Measurements from ENCODE around the gene RANBP17. TPM values are rescaled to one million over a fixed set of nuclear protein-coding genes. Genes with fewer than 3 reads are reported as not detected.
"Not testable (repeated sequence)": the region's sequence is repeated elsewhere in the genome, so short reads cannot be mapped to it uniquely, and the experiment has no call there.

The RANBP17 gene
- total RNA-seq, 2 experiments from 2014 or later: not detected

DNA sequence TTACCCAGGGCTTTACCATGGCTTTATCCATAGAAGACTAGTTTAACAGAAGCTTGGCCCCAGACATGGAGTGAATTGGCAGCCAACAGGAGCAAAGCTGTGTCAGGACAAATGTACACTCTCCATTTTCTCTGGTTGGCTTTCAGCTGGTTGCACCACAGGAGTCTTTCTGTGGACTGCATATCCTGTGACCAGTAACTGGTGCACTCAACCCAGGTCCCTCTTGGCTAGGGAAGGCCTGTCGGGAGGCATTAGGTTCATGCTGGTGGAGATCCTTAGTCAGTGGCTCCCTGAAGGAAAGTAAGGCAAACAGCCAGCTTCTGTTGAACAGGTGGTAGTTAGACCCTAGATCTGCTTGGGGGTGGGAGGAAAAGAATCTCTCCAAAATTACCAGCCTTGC lies 300.3 kb downstream of the RANBP17 start:
- intact Hi-C loops (cut with DNase I, micrococcal nuclease): no loop called here
- H3K27me3 Mint-ChIP-seq: peaks cover 4% of the 10 kb centered on the region
- ChIA-PET POLR2A (no interaction called here), CTCF (no interaction called here)
- H3K4me3 Mint-ChIP-seq: no peak overlapping the region
- H3K4me1 Mint-ChIP-seq: no peaks in the 10 kb centered on the region
- H3K27ac Mint-ChIP-seq: no peak overlapping the region
- no peak for DNase-seq
- H3K9me3 Mint-ChIP-seq (ENCODE audit: low read depth): no peaks in the 10 kb centered on the region
- ATAC-seq: no peak
- H3K36me3 Mint-ChIP-seq (ENCODE audit: low read depth): no peaks in the 10 kb centered on the region

DNA sequence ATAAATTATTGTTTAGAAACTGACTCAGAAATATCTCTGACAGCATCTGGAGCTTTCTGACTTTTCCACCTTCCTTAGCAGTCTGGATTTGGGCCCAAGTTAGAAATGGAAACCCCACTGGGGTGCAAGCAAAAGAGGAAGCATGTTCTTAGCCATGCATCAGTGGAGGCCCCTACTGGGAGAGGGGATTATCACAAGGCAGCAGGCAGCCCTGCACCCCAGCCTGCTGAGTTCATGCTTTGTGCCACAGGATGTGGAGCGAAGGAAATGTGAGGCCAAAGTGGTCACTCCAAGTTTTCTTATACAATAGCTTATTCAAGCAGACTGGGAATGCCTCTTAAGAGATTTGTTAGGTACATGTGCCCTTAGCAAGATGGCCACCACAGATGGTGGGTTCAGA lies 300.8 kb downstream of the RANBP17 start:
- H3K36me3 Mint-ChIP-seq (ENCODE audit: low read depth): no peaks in the 10 kb centered on the region
- ATAC-seq: no peak
- ChIA-PET CTCF (no interaction called here), POLR2A (no interaction called here)
- intact Hi-C loops (cut with DNase I, micrococcal nuclease): no loop called here
- H3K27ac Mint-ChIP-seq: no peak overlapping the region
- no peaks in the 10 kb centered on the region for H3K9me3 Mint-ChIP-seq (ENCODE audit: low read depth)
- no peaks in the 10 kb centered on the region for H3K4me1 Mint-ChIP-seq
- DNase-seq: peak; percentile 11
- H3K27me3 Mint-ChIP-seq: peaks cover 4% of the 10 kb centered on the region
- no peak overlapping the region for H3K4me3 Mint-ChIP-seq

GRCh38 chr5:171166766-171167165 lies 304.9 kb downstream of the RANBP17 start:
- ATAC-seq: no peak
- no peak for DNase-seq
- H3K9me3 Mint-ChIP-seq (ENCODE audit: low read depth): no peaks in the 10 kb centered on the region
- no peak overlapping the region for H3K4me3 Mint-ChIP-seq
- ChIA-PET CTCF (no interaction called here), POLR2A (no interaction called here)
- no peaks in the 10 kb centered on the region for H3K4me1 Mint-ChIP-seq
- H3K27ac Mint-ChIP-seq: no peak overlapping the region
- intact Hi-C loops (cut with DNase I, micrococcal nuclease): no loop called here
- no peaks in the 10 kb centered on the region for H3K36me3 Mint-ChIP-seq (ENCODE audit: low read depth)
- H3K27me3 Mint-ChIP-seq: peaks cover 10% of the 10 kb centered on the region

DNA sequence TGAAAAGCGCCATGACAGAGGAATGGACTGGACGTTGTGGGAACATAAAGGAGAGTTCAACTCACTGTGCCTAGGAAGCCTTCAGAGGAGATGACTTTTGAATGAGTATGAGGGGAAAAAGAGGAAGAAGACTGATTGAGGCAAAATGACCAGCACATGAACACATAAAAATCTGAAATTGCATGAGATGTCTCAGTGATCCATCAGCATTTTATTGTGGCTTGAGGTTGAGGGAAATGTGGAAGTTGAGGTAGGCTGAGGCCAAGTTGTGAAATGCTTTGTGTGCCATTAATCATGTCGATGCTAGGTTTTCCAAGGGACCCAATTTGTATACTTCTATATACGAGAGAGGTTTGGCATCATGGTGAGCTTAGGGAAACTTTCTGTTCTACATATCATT lies 306.4 kb downstream of the RANBP17 start:
- no peak overlapping the region for H3K27ac Mint-ChIP-seq
- H3K9me3 Mint-ChIP-seq (ENCODE audit: low read depth): no peaks in the 10 kb centered on the region
- ATAC-seq (no peak), DNase-seq (no peak)
- H3K4me1 Mint-ChIP-seq: no peaks in the 10 kb centered on the region
- intact Hi-C loops (cut with DNase I, micrococcal nuclease): no loop called here
- peaks cover 10% of the 10 kb centered on the region for H3K27me3 Mint-ChIP-seq
- ChIA-PET CTCF (interaction anchor here (1.1 kb wide), 1 partner anchor 9 kb away, joined by 3 read pairs; no protein-coding TSS in a partner anchor), POLR2A (no interaction called here)
- no peaks in the 10 kb centered on the region for H3K36me3 Mint-ChIP-seq (ENCODE audit: low read depth)
- no peak overlapping the region for H3K4me3 Mint-ChIP-seq

DNA sequence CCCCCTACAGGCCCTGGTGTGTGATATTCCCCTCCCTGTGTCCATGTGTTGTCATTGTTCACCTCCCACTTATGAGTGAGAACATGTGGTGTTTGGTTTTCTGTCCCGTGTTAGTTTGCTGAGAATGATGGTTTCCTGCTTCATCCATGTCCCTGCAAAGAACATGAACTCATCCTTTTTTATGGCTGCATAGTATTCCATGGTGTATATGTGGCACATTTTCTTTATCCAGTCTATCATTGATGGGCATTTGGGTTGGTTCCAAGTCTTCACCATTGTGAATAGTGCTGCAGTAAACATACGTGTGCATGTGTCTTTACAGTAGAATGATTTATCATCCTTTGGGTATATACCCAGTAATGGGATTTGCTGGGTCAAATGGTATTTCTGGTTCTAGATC lies 313.1 kb downstream of the RANBP17 start:
- H3K4me3 Mint-ChIP-seq; H3K27me3 Mint-ChIP-seq; DNase-seq; H3K27ac Mint-ChIP-seq; intact Hi-C loops (cut with DNase I, micrococcal nuclease); H3K9me3 Mint-ChIP-seq (ENCODE audit: low read depth); H3K4me1 Mint-ChIP-seq; H3K36me3 Mint-ChIP-seq (ENCODE audit: low read depth); ATAC-seq: not testable (repeated sequence)
- CTCF ChIA-PET: interaction anchor here (0.7 kb wide), 1 partner anchor 61 kb away, joined by 3 read pairs; no protein-coding TSS in a partner anchor
- POLR2A ChIA-PET: interaction anchor here (0.7 kb wide), 1 partner anchor 302 kb away, joined by 13 read pairs; no protein-coding TSS in a partner anchor

GRCh38 chr5:171175746-171176145 lies 313.9 kb downstream of the RANBP17 start:
- CTCF ChIA-PET: interaction anchor here (0.7 to 1.7 kb wide), 2 partner anchors 15 to 62 kb away, joined by 3 read pairs; no protein-coding TSS in a partner anchor
- POLR2A ChIA-PET: interaction anchor here (0.7 kb wide), 1 partner anchor 301 kb away, joined by 13 read pairs; no protein-coding TSS in a partner anchor
- intact Hi-C loops (cut with DNase I, micrococcal nuclease): no loop called here
- H3K4me3 Mint-ChIP-seq: no peak overlapping the region
- H3K4me1 Mint-ChIP-seq: no peaks in the 10 kb centered on the region
- no peaks in the 10 kb centered on the region for H3K36me3 Mint-ChIP-seq (ENCODE audit: low read depth)
- no peaks in the 10 kb centered on the region for H3K9me3 Mint-ChIP-seq (ENCODE audit: low read depth)
- H3K27me3 Mint-ChIP-seq: peaks cover 5% of the 10 kb centered on the region
- no peak for ATAC-seq
- DNase-seq: no peak
- no peak overlapping the region for H3K27ac Mint-ChIP-seq

DNA sequence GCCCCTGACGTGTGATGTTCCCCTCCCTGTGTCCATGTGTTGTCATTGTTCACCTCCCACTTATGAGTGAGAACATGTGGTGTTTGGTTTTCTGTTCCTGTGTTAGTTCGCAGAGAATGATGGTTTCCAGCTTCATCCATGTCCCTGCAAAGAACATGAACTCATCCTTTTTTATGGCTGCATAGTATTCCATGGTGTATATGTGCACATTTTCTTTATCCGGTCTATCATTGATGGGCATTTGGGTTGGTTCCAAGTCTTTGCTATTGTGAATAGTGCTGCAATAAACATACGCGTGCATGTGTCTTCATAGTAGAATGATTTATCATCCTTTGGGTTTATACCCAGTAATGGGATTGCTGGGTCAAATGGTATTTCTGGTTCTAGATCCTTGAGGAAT lies 316.4 kb downstream of the RANBP17 start:
- H3K4me1 Mint-ChIP-seq; ATAC-seq; H3K27ac Mint-ChIP-seq; H3K4me3 Mint-ChIP-seq; DNase-seq; intact Hi-C loops (cut with DNase I, micrococcal nuclease); H3K9me3 Mint-ChIP-seq (ENCODE audit: low read depth); H3K36me3 Mint-ChIP-seq (ENCODE audit: low read depth); POLR2A ChIA-PET; H3K27me3 Mint-ChIP-seq; CTCF ChIA-PET: not testable (repeated sequence)

GRCh38 chr5:171188016-171188415 lies 326.2 kb downstream of the RANBP17 start:
- no peaks in the 10 kb centered on the region for H3K36me3 Mint-ChIP-seq (ENCODE audit: low read depth)
- H3K27me3 Mint-ChIP-seq: peaks cover 5% of the 10 kb centered on the region
- no peak overlapping the region for H3K4me3 Mint-ChIP-seq
- ATAC-seq: no peak
- no peak for DNase-seq
- H3K4me1 Mint-ChIP-seq: no peaks in the 10 kb centered on the region
- H3K9me3 Mint-ChIP-seq (ENCODE audit: low read depth): no peaks in the 10 kb centered on the region
- intact Hi-C loops (cut with DNase I, micrococcal nuclease): no loop called here
- CTCF ChIA-PET: no interaction called here
- POLR2A ChIA-PET: no interaction called here
- no peak overlapping the region for H3K27ac Mint-ChIP-seq

GRCh38 chr5:171189442-171189841 lies 327.6 kb downstream of the RANBP17 start:
- DNase-seq (no peak), ATAC-seq (no peak)
- Mint-ChIP-seq H3K36me3 (ENCODE audit: low read depth) (no peaks in the 10 kb centered on the region), H3K9me3 (ENCODE audit: low read depth) (no peaks in the 10 kb centered on the region), H3K27me3 (peaks cover 3% of the 10 kb centered on the region), H3K4me1 (no peaks in the 10 kb centered on the region), H3K4me3 (no peak overlapping the region), H3K27ac (no peak overlapping the region)
- intact Hi-C loops (cut with DNase I, micrococcal nuclease): no loop called here
- ChIA-PET CTCF (no interaction called here), POLR2A (no interaction called here)

DNA sequence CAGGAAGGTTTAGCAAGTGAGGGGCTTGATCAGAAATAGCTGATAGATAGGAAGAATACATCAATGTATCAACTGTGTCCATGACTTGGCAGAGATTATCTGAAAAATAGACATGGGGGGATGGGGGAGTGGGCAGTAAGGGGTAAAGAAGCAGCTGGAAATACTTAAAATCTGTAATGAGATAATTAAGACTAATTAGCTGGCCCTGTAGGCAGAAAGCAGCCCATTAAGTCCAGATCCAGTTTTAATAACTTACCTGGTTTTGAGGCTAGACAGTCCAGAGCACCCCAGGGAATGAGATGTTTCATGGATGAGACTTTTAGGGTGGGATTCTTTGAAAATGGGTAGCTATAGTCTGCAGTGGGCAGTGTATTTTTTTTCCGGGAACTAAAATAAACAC lies 330.3 kb downstream of the RANBP17 start:
- H3K36me3 Mint-ChIP-seq (ENCODE audit: low read depth): no peaks in the 10 kb centered on the region
- POLR2A ChIA-PET: no interaction called here
- ATAC-seq: no peak
- DNase-seq: no peak
- CTCF ChIA-PET: interaction anchor here (0.9 to 1.7 kb wide), 2 partner anchors 15 to 34 kb away, joined by 4 read pairs; no protein-coding TSS in a partner anchor
- H3K9me3 Mint-ChIP-seq (ENCODE audit: low read depth): no peaks in the 10 kb centered on the region
- no peak overlapping the region for H3K27ac Mint-ChIP-seq
- no peaks in the 10 kb centered on the region for H3K4me1 Mint-ChIP-seq
- intact Hi-C loops (cut with DNase I, micrococcal nuclease): no loop called here
- H3K27me3 Mint-ChIP-seq: peaks cover 3% of the 10 kb centered on the region
- no peak overlapping the region for H3K4me3 Mint-ChIP-seq

- Mint-ChIP-seq H3K27me3 (peaks cover 11% of the 10 kb centered on the region), H3K27ac (no peak overlapping the region), H3K4me1 (no peaks in the 10 kb centered on the region), H3K9me3 (ENCODE audit: low read depth) (no peaks in the 10 kb centered on the region), H3K4me3 (no peak overlapping the region), H3K36me3 (ENCODE audit: low read depth) (no peaks in the 10 kb centered on the region)
- ATAC-seq (no peak), DNase-seq (no peak)
- ChIA-PET CTCF (no interaction called here), POLR2A (no interaction called here)
- intact Hi-C loops (cut with DNase I, micrococcal nuclease): no loop called here
These were observed 339.5 kb downstream of the RANBP17 start for GRCh38 chr5:171201310-171201709.

GRCh38 chr5:171205375-171205774 lies 343.6 kb downstream of the RANBP17 start:
- H3K4me1 Mint-ChIP-seq: no peaks in the 10 kb centered on the region
- peaks cover 8% of the 10 kb centered on the region for H3K27me3 Mint-ChIP-seq
- intact Hi-C loops (cut with DNase I, micrococcal nuclease): loop anchor here in 1 of 2 experiments (5.0 kb wide), 1 partner anchor 568 kb away; no protein-coding TSS in a partner anchor
- no peak overlapping the region for H3K4me3 Mint-ChIP-seq
- ATAC-seq (no peak), DNase-seq (no peak)
- no peaks in the 10 kb centered on the region for H3K9me3 Mint-ChIP-seq (ENCODE audit: low read depth)
- ChIA-PET CTCF (interaction anchor here (1.1 to 4.1 kb wide), 4 partner anchors 132 to 278 kb away, joined by 3 to 19 read pairs (median 5); no protein-coding TSS in a partner anchor), POLR2A (no interaction called here)
- H3K27ac Mint-ChIP-seq: no peak overlapping the region
- no peaks in the 10 kb centered on the region for H3K36me3 Mint-ChIP-seq (ENCODE audit: low read depth)

Measured in activated CD4-positive, alpha-beta T cell treated with anti-CD3 and anti-CD28 coated beads for 36 hours (primary cell).